SU-DHL-6 (cell line): ENCODE results near the gene SLC45A1.

Source experiments
- H2AFZ ChIP-seq: fragments of 200-600 bp; sonication (generic); 2 replicates; pipeline ENCODE4 v1.6.1; 2014; ENCODE audit warnings: low read depth, mild to moderate bottlenecking, moderate library complexity, mixed read lengths, antibody characterized with exemption, low read length; ENCODE audit not compliant: severe bottlenecking
- H3F3A ChIP-seq: fragments of 200-600 bp; shearing (Covaris generic); 2 replicates; pipeline ENCODE4 v1.6.0; 2016; ENCODE audit warnings: antibody characterized with exemption, mild to moderate bottlenecking; ENCODE audit not compliant: insufficient read depth
- H3K27ac ChIP-seq: fragments of 200-600 bp; sonication (generic); 2 replicates; pipeline ENCODE4 v1.5.1; 2016; ENCODE audit warnings: low read depth, mild to moderate bottlenecking, low read length, moderate library complexity, mixed read lengths
- H3K27me3 ChIP-seq: fragments of 200-600 bp; sonication (generic), shearing (Covaris generic); 2 replicates; pipeline ENCODE4 v1.6.0; 2014; ENCODE audit warnings: mild to moderate bottlenecking, low read length
- H3K36me3 ChIP-seq: fragments of 200-600 bp; sonication (generic); 2 replicates; pipeline ENCODE4 v1.6.1; 2014; ENCODE audit warnings: mild to moderate bottlenecking, low read length, mixed read lengths
- H3K4me2 ChIP-seq: fragments of 300-600, 200-600 bp; shearing (Covaris generic), sonication (generic); 2 replicates; pipeline ENCODE4 v1.6.0; 2014; ENCODE audit warnings: low read length, low read depth, mild to moderate bottlenecking; ENCODE audit not compliant: poor library complexity, severe bottlenecking
- H3K4me3 ChIP-seq: fragments of 200-600 bp; sonication (generic); 2 replicates; pipeline ENCODE4 v1.5.1; 2014; ENCODE audit warnings: antibody characterized with exemption, low read length, mild to moderate bottlenecking, mixed read lengths; ENCODE audit not compliant: insufficient read depth, poor library complexity, severe bottlenecking
- H3K79me2 ChIP-seq: fragments of 200-600 bp; sonication (generic); 2 replicates; pipeline ENCODE4 v1.6.1; 2014; ENCODE audit warnings: mild to moderate bottlenecking, low read length, moderate library complexity; ENCODE audit not compliant: insufficient read depth
- H3K9ac ChIP-seq: fragments of 200-600 bp; sonication (generic); 2 replicates; pipeline ENCODE4 v1.7.0; 2014; ENCODE audit warnings: mild to moderate bottlenecking, low read length
- H3K9me2 ChIP-seq: fragments of 200-600 bp; sonication (generic); replicated peaks from 2 replicates; pipeline ENCODE4 v1.6.1; 2014; ENCODE audit warnings: low read length; ENCODE audit not compliant: insufficient read depth
- H3K9me3 ChIP-seq: fragments of 200-600 bp; sonication (generic); 2 replicates; pipeline ENCODE4 v1.6.1; 2014; ENCODE audit warnings: low read length, mixed read lengths; ENCODE audit not compliant: insufficient read depth
- H4K20me1 ChIP-seq: fragments of 200-600 bp; sonication (generic); 2 replicates; pipeline ENCODE4 v1.6.1; 2014; ENCODE audit warnings: low read depth, mild to moderate bottlenecking, antibody characterized with exemption, low read length, moderate library complexity, mixed read lengths
- EZH2phosphoT487 ChIP-seq: fragments of 200-600 bp; sonication (generic), shearing (Covaris generic); conservative IDR thresholded peaks from 2 replicates; pipeline ENCODE4 v1.6.1; 2018; ENCODE audit warnings: mild to moderate bottlenecking, antibody characterized with exemption, low read length, moderate library complexity, mixed read lengths
- TF ChIP-seq, protein P1 (sequence below): fragments of 200-600 bp; sonication (generic); IDR thresholded peaks from one replicate; pipeline ENCODE4 v1.5.1; 2017; ENCODE audit warnings: antibody characterized with exemption, mild to moderate bottlenecking, low read length, moderate library complexity; ENCODE audit not compliant: insufficient read depth, poor library complexity, severe bottlenecking

SLC45A1 gene

DNA sequence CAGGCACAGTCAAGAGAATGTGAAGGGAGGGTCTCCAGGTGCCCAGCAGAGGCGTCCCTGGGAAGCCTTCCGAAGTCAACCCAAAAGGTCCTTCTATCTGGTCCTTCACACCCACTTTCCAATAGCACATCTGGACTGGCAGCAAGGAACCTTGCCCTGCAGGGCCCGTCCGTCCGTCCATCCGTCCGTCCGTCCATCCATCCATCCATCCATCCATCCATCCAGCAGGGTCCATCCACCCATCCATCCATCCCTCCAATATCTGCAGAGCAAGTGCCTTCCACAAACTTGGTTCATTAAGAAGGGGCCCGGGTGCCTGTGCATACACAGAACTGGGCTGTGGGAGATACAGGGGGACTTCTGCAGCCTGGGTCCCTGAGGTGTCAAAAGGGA lies 31.6 kb downstream of the SLC45A1 start:
- Histone ChIP-seq H3K79me2 (no peaks in the 10 kb centered on the region), H3K4me3 (no peak overlapping the region), H3K9me3 (no peaks in the 10 kb centered on the region), H3F3A (peaks cover under 1% of the 10 kb centered on the region; the same call in 1 of the 2 replicates), H3K9ac (no peak overlapping the region), H3K27ac (no peak overlapping the region), H2AFZ (no peak overlapping the region), H4K20me1 (no peaks in the 10 kb centered on the region), H3K27me3 (no peaks in the 10 kb centered on the region), H3K4me2 (no peak overlapping the region), H3K9me2 (no peaks in the 10 kb centered on the region), H3K36me3 (no peaks in the 10 kb centered on the region)
- TF ChIP-seq, protein P1, sequence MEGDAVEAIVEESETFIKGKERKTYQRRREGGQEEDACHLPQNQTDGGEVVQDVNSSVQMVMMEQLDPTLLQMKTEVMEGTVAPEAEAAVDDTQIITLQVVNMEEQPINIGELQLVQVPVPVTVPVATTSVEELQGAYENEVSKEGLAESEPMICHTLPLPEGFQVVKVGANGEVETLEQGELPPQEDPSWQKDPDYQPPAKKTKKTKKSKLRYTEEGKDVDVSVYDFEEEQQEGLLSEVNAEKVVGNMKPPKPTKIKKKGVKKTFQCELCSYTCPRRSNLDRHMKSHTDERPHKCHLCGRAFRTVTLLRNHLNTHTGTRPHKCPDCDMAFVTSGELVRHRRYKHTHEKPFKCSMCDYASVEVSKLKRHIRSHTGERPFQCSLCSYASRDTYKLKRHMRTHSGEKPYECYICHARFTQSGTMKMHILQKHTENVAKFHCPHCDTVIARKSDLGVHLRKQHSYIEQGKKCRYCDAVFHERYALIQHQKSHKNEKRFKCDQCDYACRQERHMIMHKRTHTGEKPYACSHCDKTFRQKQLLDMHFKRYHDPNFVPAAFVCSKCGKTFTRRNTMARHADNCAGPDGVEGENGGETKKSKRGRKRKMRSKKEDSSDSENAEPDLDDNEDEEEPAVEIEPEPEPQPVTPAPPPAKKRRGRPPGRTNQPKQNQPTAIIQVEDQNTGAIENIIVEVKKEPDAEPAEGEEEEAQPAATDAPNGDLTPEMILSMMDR = no peak
- TF ChIP-seq EZH2phosphoT487 = no peak

DNA sequence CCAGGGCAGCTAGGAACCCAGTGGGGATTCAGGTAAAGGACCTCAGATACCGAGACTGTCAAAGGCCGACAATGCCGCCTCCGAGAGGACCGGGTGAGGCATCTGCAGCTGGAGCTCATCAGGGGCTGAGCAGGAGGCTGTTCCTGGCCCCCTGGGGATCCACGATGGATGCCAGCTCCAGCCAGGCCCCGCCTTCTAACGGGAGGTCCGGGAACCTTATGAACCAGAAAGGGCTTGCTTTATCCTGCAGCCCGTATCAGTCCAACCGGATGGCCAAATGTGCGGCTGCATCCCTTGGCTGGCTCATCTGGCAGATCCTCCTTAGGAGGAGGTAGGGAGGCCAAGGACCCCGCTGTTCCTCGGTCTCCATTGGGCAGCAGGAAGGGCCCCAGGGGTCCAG lies 32.0 kb downstream of the SLC45A1 start:
- Histone ChIP-seq H3K9me2 (no peaks in the 10 kb centered on the region), H2AFZ (no peak overlapping the region), H3K4me3 (no peak overlapping the region), H3K9ac (no peak overlapping the region), H3K36me3 (no peaks in the 10 kb centered on the region), H3F3A (peaks cover 5% of the 10 kb centered on the region; the same call in 1 of the 2 replicates), H3K4me2 (no peak overlapping the region), H3K27me3 (no peaks in the 10 kb centered on the region), H3K27ac (no peak overlapping the region), H3K79me2 (no peaks in the 10 kb centered on the region), H3K9me3 (no peaks in the 10 kb centered on the region), H4K20me1 (no peaks in the 10 kb centered on the region)
- TF ChIP-seq EZH2phosphoT487 = no peak
- TF ChIP-seq, protein P1 = no peak

DNA sequence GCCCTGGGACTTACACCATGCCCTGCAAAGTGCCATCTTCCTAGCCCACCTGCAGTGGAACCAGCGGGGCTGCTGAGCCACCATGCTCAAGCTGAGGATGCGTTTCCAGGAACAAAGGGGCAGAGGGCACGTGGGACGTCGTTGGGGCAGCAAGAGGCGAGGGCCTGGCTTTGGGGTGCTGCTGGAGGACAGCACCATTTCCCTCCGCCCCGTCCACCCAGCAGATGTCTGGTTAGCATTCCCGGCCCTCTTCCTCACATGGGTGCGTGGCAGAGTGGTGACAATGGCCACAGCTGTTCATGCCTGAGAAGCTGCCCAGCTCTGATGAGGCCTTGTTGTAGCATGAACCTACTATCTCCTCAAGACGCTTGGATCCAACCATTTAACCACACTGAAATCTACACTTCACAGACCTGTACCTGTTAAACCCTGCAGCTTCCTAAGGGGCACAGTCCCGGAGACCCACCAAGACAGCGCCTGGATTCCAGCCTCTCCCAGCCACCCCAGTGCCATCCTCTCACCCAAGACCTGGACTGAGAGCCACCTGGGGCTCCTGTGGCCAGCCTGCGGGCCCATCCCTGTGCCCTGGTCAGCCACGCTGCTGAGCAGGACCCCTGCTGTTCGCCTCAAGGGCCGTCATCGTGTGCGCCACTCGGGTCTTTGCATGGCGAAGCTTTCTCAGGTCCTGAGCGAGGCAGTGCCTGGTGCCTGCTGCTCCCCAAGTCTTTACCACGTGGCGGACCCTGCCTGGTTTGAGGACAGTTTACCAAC lies 33.2 kb downstream of the SLC45A1 start:
- H3K27me3 ChIP-seq = no peaks in the 10 kb centered on the region
- no peak overlapping the region for H2AFZ ChIP-seq
- H4K20me1 ChIP-seq = no peaks in the 10 kb centered on the region
- no peak overlapping the region for H3K4me2 ChIP-seq
- no peaks in the 10 kb centered on the region for H3K9me3 ChIP-seq
- no peak overlapping the region for H3K4me3 ChIP-seq
- H3K9me2 ChIP-seq = no peaks in the 10 kb centered on the region
- no peaks in the 10 kb centered on the region for H3K79me2 ChIP-seq
- no peaks in the 10 kb centered on the region for H3K36me3 ChIP-seq
- H3K27ac ChIP-seq = no peak overlapping the region
- peaks cover 8% of the 10 kb centered on the region; the same call in 1 of the 2 replicates for H3F3A ChIP-seq
- TF ChIP-seq, protein P1 = no peak
- TF ChIP-seq EZH2phosphoT487 = no peak
- no peak overlapping the region for H3K9ac ChIP-seq
